ENCODE data around the gene MMP15.

- no peak for TF ChIP-seq POLR2AphosphoS5 (IDR thresholded peaks at IDR 0.05)
- TF ChIP-seq POLR2A (IDR thresholded peaks at IDR 0.05), result no peak
Measured at GRCh38 chr16:58045096-58045495, 19.5 kb downstream of the MMP15 start.

Data from transverse colon (tissue), 3 donors.